GM19397 (cell line): ENCODE data around the gene CST5.
"Not testable (repeated sequence)": the region's sequence is repeated elsewhere in the genome, so short reads cannot be mapped to it uniquely, and the experiment has no call there.

Source experiments
- ATAC-seq: cut with Tn5 transposase; IDR thresholded peaks from one replicate; pipeline ENCODE4 v1.9.1; 2021; ENCODE audit warnings: mild to moderate bottlenecking, moderate library complexity; ENCODE audit not compliant: unreplicated experiment

The CST5 gene

DNA sequence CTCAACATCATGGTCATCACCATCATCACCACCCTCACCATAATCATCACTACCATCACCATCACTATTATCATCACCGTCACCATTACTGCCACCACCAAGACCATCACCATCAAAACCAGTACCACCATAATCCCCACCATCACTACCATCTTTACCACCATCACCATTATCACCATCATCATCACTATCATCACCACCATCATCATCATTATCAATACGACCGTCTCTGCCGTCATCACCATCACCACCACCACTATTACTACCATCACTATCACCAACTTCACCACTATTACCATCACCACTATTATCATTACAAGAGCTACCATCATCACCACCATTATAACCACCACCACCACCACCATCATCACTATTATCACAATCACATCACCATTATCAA is 11.3 kb upstream of the CST5 start:
- ATAC-seq, result not testable (repeated sequence)

DNA sequence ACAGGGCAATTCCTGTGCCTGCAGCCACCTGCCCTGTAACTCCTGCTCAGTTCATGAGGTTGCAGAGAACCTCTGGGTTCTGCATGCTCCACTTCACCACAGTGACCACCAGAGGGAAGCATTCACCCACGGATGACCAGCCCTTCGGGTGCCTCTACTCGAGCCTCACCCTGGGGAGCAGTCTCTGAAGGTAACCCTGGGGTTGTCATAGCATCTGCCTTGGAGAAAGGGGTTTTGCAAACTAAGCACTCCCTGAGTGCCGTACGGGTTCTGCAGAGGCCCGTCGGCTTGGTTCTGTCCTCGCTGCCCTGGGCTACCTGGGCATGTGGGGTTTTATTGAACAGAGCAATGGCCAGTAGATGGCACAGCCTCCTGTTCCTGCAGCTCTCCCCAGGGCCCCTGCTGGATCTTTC is 10.2 kb upstream of the CST5 start:
- peak; percentile 84 for ATAC-seq

DNA sequence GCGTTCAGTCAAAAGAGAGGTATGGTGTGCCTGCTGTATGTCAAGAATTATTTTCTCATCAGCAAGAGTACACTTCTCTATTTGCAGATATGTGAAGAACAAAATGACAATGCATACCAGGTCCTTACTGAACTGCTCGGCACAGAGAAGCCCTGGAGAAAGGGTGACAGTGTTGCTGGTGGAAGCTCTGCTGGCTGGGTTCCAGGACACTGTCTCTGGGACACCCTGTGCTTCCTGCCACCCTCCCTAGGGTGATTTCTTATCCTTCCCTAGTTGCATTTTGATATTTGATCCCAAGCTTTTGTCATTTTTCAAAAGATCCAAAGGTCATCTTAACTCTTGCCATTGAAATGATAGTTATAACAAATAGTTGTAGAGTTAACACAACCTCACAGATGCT is 8.3 kb upstream of the CST5 start:
- ATAC-seq, result no peak

DNA sequence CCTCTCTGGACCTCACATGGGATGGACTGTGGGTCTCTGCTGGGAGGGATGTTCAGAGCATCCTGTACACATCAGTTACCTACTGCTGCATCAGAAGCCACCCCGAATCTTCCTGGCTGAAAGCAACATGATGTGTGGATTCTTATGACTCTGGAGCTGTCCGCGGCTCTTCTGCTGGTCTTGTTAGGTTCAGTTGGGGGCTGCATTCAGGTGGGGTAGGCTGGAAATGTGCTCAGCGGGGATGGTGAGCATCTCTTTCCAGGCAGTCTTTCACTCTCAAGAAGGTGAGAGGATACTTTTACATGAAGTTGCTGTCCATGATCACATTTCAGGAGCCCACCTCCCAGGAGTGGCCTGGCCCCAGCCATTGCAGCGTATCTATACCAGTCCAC is 5.2 kb upstream of the CST5 start:
- ATAC-seq, result no peak

DNA sequence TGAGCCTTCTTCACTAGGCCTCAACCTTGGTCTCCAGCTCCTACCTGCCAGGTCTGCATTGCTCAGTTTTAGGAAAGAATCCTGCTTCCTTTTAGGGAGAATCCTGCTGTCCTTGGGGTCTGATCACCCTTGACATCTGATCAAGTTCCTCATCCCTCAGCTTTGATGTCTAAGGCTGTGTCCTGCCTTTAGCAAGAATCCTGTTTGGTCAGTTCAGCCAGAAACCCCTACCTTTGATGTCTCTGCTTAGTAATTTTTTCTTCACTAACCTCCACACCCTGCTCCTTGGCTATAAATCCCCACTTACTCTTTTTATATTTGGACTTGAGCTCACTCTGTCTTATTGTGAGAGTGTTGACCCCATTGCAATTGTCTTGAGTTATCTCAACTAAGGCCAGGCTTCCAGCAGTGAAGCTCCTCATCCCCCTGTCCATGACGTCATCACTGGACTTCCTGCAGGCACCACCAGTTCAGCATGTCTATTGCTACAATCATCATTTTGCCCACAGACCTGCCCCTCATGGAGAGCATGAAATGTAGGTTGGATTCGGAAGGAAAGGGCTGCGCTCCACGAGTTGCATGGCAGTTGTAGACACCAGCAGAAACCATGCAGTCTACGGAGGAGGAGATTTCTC is 4.7 kb upstream of the CST5 start:
- no peak for ATAC-seq

DNA sequence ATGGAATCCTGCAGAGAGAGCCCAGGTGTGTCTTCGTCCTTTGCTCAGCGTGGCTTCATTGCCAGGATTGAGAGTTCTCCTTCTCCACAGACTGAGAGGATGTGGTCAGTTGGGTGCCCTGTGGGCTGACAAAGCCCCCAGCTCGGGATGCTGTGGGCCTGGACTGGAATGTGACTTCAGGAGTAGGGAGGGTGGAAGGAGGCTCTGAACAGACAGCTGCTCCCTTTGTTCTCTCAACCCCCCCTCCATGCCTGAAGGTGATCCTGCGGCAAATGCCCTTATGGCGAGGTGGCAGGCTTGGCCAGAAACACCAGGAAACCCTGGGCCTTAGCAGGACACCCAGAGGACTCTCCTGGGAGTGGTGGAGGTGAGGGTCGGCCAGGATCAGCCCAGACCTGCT is 1.8 kb upstream of the CST5 start:
- ATAC-seq, result no peak

DNA sequence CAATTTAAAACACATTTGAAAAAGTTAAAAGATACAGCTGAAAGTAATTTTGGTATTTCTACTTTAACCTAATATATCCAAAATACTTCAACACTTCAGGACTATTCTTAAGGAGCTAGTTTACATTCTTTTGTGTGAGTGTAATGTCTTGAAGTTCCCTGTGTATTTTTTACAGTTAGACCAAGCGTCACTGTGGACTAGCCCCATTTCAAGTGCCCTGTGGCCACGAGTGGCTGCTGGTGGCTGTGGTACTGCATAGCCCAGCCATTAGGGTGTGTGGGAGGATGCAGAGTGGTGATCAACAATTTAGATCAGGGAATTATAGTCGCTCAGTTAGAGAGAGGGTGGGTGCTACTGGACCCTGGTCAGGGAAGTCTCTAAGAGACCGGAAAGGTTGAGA is 869 bp upstream of the CST5 start:
- ATAC-seq, result no peak

DNA sequence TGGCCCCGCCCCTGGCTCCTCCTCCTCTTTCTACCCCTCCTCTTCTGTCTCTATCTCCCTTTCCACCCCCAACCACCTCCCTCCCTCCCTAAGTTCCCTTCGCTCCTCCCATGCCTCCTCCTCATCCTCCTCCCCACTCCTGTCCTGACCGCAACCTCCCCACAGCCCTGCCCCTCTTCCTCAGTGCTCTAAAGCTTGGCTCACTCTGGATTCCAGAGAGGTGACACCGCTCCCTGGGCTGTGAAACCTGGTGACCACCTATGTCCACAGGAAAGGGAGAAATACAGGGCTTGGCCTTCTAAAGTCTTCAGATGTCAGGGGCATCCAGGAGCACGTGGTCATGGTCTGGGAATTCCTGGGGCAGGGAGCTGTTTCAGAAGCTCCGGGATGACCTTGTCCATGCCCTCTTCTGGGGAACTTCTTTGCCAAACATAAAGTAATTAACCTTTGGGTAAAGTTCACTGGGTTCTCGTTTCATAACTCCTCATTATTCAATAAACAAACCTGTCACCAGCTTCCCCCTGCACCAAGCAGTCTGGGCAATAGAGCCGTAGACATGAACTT is 345 bp upstream of the CST5 start:
- no peak for ATAC-seq

DNA sequence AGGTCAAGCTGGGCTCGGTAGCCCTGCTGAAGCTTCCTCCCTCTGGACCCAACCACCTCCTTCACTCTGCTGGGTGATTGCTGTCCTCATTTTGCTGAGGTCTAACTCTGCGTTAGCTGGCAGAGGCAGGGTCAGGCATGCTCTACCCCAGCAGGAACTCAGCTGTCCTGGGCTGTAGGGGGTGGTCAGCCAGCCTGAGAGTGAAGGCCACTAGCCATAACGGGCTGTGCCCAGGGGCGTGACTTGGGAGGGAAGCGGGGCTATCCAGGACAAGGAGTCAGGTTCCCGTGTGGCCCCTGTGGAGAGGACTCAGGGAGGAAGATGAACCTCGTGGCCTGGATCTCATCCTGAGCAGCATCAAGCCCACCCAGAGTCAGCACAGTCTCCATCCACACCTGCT is 761 bp downstream of the CST5 start:
- ATAC-seq, result no peak

DNA sequence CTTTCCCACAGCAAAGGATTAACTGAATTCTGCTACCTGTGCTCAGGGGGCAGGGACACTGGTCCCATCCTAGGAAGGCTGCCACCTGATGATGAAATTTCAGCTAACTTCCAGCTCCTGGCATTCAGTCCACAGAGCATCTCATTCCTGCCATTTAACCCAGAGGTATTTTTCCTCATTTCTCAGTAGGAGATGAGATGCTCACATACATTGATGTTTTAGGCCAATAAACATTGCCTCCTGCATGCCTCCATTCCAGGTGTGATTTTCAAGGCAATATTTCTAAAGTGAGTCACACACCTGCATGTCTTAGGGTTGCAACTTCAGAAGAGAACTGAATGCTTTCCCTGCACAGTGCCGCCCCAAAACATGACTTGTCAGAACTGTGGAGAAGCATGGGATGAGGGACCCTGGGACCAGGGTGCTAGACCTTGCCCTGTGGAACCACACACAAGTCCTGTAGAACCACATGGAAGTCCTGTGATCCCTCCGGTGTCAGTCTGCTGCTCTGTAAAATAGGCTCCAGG is 1.5 kb downstream of the CST5 start:
- ATAC-seq, result not testable (repeated sequence)

DNA sequence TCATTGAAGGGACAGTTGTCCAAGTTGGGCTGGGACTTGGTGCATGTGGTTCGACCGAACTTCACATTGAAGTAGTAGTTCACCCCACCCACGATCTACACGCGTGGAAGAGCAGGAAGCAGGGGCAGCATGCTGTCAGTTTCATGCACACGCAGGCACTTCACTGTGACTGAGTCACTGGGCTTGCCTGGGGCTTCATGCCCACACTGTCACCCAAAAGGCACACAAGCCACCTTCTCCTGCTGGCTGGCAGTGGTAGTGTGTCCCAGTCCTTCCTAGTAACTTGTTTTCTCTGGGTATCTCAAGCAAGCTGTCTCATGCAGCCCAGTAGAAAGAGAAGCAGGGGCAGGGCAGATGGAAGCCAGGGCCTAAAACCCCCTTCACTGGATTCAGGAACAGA is 2.0 kb downstream of the CST5 start:
- no peak for ATAC-seq

DNA sequence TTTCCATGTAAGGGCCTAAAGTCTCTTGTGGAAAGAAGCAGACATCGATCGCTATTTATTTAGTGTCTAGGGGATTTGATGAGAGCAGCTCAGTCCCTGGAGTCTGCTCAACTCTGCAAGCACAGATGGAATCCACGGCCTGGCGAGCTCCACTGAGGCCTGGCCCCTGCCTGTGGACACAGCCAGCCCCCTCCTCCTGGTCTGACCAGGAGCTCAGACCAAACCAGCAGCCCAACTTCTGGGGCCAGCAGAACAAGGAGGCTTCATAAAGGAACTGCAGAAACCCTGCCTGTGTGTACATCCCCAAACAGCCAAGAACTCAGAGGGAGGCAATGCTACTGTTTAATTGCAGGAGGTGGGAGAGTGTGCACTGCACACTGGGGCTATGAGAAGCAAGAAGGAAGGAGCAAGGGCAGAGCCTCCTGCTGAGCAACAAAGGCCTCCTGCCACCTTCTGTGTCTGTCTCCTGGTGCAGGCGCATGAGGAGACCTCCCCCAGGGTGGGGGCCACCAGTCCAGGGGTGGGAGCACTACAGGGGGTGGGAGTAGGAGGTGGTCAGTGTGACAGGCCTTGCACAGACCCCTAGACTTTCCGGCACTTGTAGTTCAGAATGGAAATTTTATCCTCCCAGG is 3.8 kb downstream of the CST5 start:
- no peak for ATAC-seq

DNA sequence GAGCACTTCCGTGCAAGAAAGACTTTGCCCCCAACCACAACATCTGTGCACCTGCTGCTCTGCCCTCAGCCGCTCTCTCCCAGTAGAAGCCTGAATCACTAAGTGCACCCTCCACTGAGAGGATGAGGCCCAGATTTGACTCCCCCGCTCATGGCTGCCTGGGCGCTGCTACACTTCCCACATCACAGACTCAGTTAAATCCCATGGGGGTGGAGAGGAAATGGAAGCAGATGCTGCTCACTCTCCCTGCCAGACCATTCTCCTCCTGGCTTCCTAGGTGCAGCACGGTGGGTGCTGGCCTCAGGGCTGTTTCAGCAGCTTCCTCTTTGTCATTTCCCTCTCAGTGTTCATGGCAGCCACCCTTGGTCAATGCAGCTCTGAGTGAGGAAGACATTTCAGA is 4.8 kb downstream of the CST5 start:
- ATAC-seq, result no peak

DNA sequence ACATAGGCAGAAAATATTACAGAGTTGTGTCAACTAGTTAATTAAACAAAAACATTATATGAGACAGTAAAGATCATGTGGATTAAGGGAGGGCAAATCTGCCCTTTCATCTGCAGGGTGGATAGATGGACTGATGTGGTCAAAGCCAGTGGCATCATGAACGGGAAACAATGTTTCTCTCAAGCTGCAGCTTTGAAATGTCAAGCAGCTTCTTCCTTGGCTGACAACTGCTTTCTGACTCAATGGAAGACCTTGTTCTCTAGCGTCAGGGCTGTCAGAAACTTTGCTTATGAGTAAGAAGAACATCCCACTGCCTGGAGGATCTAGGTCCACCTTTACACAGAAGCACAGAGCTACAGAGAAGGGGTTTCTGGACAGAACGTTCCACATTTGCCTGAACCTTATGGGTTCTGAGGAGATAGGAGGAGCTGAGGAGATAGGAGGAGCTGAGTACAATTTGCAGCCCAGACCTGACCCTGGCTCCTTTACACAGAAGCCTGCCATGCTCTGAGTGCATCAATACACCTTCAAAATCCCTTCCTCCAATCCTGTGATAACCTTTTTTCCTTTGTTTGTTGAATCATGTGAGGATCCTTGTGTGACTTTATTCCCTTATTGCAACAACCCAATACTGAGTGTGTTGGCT is 6.1 kb downstream of the CST5 start:
- ATAC-seq, result no peak

DNA sequence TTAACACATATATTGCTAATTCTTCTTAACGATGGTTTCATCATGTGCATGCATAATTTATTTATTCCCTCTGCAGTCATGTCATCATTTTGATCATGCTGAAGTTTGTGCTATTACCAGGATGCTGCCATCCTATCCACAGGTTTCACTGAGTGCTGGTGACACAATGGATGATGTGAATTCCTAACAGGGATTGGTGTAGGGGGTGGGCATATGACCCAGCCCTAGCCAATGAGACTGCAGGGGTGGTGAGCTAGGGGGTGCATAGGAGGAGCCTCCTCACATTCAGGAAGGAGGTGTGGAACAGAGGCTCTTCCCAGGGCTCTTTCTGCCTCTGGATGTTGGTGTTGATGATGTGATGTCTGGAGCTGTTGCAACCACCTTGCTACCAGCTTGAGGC is 7.5 kb downstream of the CST5 start:
- ATAC-seq, result no peak

DNA sequence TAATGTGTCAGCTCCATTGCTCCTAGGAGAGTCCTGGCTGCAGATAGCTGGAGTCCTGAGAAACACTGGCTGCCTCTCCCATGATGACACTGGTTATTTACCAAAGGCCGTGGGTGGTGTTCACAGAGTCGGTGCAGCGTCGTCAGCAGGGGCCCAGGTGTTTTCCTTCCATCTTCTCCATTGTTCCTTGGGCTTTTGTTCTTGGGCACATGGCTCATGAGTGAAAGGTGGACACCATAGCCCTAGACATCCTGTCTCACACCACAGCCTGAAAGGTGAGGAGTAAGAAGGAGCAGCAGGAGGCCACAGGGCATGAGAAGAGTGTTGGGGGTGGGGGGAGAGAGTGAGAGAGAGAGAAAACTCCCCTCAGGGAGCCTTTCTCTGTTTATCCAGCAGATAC is 9.1 kb downstream of the CST5 start:
- ATAC-seq, result no peak

DNA sequence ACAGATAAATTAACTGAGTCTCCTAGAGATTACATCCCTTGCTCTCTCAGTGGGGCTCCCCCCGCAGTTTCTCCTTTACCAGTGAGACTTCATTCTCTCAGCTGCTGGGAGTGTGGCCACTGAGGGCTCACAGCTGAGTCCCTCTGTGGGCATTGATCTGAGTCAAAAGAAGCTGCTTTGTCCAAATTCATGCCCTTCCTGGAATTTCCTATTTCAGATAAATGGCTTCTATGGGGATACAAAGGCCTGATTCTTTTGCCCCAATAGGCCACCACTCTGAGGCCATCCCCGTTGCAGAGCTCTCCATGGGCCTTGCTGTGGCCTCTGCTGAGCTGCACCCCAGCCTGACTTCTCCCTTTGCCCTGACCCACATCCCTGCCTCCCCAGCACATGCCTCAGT is 10.0 kb downstream of the CST5 start:
- ATAC-seq, result no peak

DNA sequence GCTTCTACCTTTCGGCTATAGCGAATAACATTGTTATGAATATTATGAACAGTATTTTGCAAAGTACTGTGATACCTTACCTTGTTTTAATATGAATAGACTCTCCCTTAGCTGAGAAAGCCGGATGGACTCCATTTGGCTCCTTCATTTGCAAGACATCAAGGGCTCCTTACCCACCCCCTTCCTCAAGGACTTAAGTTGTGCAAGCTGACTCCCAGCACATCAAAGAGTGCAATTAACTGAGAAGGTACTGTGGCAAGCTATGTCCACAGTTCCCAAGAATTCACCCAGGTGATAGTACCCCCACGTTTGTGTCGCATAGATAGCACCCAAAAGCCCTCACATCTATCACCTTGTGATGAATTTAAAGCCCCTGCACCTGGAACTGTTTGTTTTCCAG is 11.2 kb downstream of the CST5 start:
- no peak for ATAC-seq

DNA sequence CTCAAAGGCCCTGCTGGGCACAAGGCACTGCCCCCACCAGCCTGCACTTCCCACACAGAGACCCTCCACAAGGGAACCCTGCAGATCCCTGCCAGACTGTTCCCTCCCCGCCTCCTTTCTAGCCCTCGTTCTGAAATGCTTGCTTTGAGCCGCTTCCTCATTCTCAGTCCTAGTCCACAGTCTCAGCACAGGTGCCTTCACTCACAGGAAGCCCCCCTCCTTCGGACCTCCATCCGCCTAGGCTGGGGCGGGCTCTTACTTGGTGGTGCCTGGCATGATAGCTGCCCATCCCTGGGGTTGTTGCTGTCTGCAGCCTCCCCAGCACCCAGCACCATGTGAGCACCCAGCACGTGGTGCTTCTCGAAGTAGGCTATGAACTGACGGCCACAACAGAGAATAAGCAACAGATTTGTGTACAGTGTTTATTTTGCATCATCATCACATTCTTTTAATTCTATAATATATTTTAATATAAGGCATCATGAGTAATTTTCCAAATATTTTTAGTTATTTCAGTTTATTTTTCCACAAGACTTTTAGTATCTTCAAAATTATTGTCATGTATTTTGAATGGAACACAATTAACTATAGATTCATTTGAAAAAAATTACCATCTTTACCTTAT is 12.3 kb downstream of the CST5 start:
- no peak for ATAC-seq

DNA sequence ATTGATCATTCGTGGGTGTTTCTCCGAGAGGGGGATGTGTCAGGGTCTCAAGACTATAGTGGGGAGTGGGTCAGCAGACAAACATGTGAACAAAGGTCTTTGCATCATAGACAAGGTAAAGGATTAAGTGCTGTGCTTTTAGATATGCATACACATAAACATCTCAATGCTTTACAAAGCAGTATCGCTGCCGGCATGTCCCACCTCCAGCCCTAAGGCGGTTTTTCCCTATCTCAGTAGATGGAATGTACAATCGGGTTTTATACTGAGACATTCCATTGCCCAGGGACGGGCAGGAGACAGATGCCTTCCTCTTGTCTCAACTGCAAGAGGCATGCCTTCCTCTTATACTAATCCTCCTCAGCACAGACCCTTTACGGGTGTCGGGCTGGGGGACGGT is 18.8 kb downstream of the CST5 start:
- ATAC-seq, result not testable (repeated sequence)

DNA sequence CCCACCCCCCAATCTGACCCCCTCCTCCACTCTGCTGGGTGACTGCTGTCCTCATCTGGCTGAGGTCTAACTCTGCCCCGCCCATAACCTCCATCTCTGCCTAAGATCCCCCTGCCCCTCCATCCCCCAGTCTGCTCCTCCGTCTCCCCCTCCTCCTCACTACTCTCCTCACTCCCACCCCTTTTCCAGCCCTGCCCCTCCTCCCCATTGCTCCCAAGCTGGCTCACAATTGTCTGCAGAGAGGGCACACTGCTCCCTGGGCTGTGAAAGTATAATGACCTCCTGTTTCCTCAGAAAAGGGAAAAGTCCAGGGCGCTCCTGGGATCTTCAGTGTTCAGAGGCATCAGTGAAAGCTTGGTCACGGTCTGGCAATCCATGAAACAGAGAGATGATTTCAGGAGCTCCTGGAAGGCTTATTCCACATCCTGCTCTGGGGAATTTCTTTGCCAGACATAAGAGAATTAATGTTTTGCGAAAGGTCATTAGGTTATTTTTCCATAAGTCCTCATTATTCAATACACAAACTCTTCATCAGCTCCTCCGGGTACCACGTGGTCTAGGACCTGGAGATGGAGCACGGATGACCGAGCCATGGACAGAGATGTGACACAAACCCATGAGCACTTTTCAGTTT is 21.5 kb downstream of the CST5 start:
- ATAC-seq, result no peak
